Activated CD8-positive, alpha-beta memory T cell treated with anti-CD3 and anti-CD28 coated beads, Interleukin-2, amount 50 U/mL, for 4 hours (primary cell): ENCODE measurements around the gene SGMS1.
A peak's percentile ranks its signal among the peaks of the same experiment; 100 is the strongest.

Source experiments
- DNase-seq: peaks from one replicate; pipeline ENCODE4 v3.0.0-alpha.2; 2020

The SGMS1 gene

GRCh38 chr10:50635286-50635685 lies 11.5 kb upstream of the SGMS1 start:
- DNase-seq = no peak

- no peak for DNase-seq
These were observed 10.7 kb upstream of the SGMS1 start for GRCh38 chr10:50634479-50634878.

GRCh38 chr10:50631052-50631451 lies 7.3 kb upstream of the SGMS1 start:
- DNase-seq = no peak

- no peak for DNase-seq
These were observed 5.9 kb upstream of the SGMS1 start for GRCh38 chr10:50629495-50630122.

GRCh38 chr10:50627896-50628295 lies 4.1 kb upstream of the SGMS1 start:
- DNase-seq = no peak

GRCh38 chr10:50627443-50627842 lies 3.7 kb upstream of the SGMS1 start:
- DNase-seq = no peak

- no peak for DNase-seq
These were observed 1.9 kb upstream of the SGMS1 start for GRCh38 chr10:50625649-50626132.

GRCh38 chr10:50624866-50625501 lies 1.2 kb upstream of the SGMS1 start:
- DNase-seq = peak; percentile 65

GRCh38 chr10:50624413-50624865 lies 683 bp upstream of the SGMS1 start:
- peak; percentile 98 for DNase-seq

- peak; percentile 56 for DNase-seq
These were observed 772 bp downstream of the SGMS1 start for GRCh38 chr10:50622706-50623662.

GRCh38 chr10:50621968-50622705 lies 1.6 kb downstream of the SGMS1 start:
- DNase-seq = peak; percentile 61

GRCh38 chr10:50620899-50621298 lies 2.9 kb downstream of the SGMS1 start:
- DNase-seq = no peak

- no peak for DNase-seq
These were observed 3.9 kb downstream of the SGMS1 start for GRCh38 chr10:50619882-50620281.

- DNase-seq = no peak
These were observed 4.6 kb downstream of the SGMS1 start for GRCh38 chr10:50619166-50619565.

- no peak for DNase-seq
These were observed 5.1 kb downstream of the SGMS1 start for GRCh38 chr10:50618624-50619023.

GRCh38 chr10:50615658-50616057 lies 8.1 kb downstream of the SGMS1 start:
- no peak for DNase-seq

- no peak for DNase-seq
These were observed 9.2 kb downstream of the SGMS1 start for GRCh38 chr10:50614444-50615137.

- no peak for DNase-seq
These were observed 9.9 kb downstream of the SGMS1 start for GRCh38 chr10:50613726-50614443.

GRCh38 chr10:50613150-50613549 lies 10.6 kb downstream of the SGMS1 start:
- DNase-seq = no peak

GRCh38 chr10:50610368-50610767 lies 13.4 kb downstream of the SGMS1 start:
- no peak for DNase-seq

- no peak for DNase-seq
These were observed 16.3 kb downstream of the SGMS1 start for GRCh38 chr10:50607356-50607925.
